AG04449 (cell line): ENCODE data around the gene GYG2.

Experiments used
- CTCF ChIA-PET: fragments of 350-600 bp; formaldehyde crosslinking; extraction: SDS; loops from one replicate; lab custom pipeline; 2021; ENCODE audit warnings: antibody characterized with exemption; lab: Yijun Ruan, JAX
- POLR2A ChIA-PET: fragments of 400-600, 350-600 bp; formaldehyde crosslinking; extraction: SDS; loops from one replicate; lab custom pipeline; 2020; ENCODE audit warnings: antibody characterized with exemption, inconsistent platforms; lab: Yijun Ruan, JAX
- DNase-seq: peaks from one replicate; pipeline ENCODE4 v3.0.0-alpha.2; 2010; ENCODE audit warnings: low read depth, low spot score
- H3K4me3 ChIP-seq: 2 replicates; pipeline ENCODE4 v1.5.1; 2011; ENCODE audit warnings: low read depth, mild to moderate bottlenecking, control low read depth, low read length
- TF ChIP-seq, protein P1 (sequence below): IDR thresholded peaks from one replicate; pipeline ENCODE4 v1.5.1; 2011; ENCODE audit warnings: mild to moderate bottlenecking, moderate library complexity, low read length, control low read depth, inconsistent platforms; ENCODE audit not compliant: insufficient read depth; ENCODE audit errors: missing control alignments

Gene GYG2

GRCh38 chrX:2926664-2927275 lies 98.0 kb downstream of the GYG2 start:
- TF ChIP-seq, protein P1, sequence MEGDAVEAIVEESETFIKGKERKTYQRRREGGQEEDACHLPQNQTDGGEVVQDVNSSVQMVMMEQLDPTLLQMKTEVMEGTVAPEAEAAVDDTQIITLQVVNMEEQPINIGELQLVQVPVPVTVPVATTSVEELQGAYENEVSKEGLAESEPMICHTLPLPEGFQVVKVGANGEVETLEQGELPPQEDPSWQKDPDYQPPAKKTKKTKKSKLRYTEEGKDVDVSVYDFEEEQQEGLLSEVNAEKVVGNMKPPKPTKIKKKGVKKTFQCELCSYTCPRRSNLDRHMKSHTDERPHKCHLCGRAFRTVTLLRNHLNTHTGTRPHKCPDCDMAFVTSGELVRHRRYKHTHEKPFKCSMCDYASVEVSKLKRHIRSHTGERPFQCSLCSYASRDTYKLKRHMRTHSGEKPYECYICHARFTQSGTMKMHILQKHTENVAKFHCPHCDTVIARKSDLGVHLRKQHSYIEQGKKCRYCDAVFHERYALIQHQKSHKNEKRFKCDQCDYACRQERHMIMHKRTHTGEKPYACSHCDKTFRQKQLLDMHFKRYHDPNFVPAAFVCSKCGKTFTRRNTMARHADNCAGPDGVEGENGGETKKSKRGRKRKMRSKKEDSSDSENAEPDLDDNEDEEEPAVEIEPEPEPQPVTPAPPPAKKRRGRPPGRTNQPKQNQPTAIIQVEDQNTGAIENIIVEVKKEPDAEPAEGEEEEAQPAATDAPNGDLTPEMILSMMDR = no peak
- CTCF ChIA-PET = no interaction called here
- no peak overlapping the region for H3K4me3 ChIP-seq
- no peak for DNase-seq
- POLR2A ChIA-PET = no interaction called here

- TF ChIP-seq, protein P1 = no peak
- peak overlapping the region; percentile 62 for H3K4me3 ChIP-seq
- no peak for DNase-seq
- POLR2A ChIA-PET = interaction anchor here (1.4 kb wide), 1 partner anchor 36 kb away, joined by 3 read pairs; a partner anchor contains a TSS
- CTCF ChIA-PET = no interaction called here
These were observed 99.5 kb downstream of the GYG2 start for GRCh38 chrX:2928191-2928582.

- ChIA-PET POLR2A (interaction anchor here (1.4 kb wide), 1 partner anchor 35 kb away, joined by 3 read pairs; a partner anchor contains a TSS), CTCF (no interaction called here)
- DNase-seq = peak; percentile 19
- peak within 1 kb of the TSS; percentile 62 for H3K4me3 ChIP-seq
- TF ChIP-seq, protein P1 = no peak
These were observed 100.1 kb downstream of the GYG2 start, which contains the start of gene ARSD for GRCh38 chrX:2928583-2929434. Gene ARSD (minus strand): TSS chrX:2929339. CDS start chrX:2929275, 64 bp downstream.

DNA sequence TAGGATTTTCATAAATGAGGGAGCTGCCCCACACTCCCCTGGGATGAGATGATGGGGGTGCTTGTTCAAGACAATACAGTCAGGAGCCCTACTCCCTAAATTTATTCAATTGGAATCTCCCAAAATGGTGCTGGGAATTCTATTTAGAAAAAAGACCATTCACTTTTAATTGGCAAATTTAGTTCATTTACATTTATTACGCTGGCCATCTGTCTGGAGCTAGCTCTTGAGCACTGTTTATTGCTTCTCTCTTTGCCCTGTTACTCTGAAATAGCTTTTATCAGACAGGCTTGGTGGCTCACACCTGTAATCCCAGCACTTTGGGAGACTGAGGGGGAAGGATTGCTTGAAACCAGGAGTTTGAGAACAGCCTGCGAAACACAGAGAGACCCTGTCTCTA lies 102.4 kb downstream of the GYG2 start:
- POLR2A ChIA-PET = no interaction called here
- CTCF ChIA-PET = no interaction called here
- TF ChIP-seq, protein P1 = no peak
- no peak overlapping the region for H3K4me3 ChIP-seq
- DNase-seq = no peak

GRCh38 chrX:2931612-2932011 lies 102.9 kb downstream of the GYG2 start:
- H3K4me3 ChIP-seq = no peak overlapping the region
- POLR2A ChIA-PET = no interaction called here
- TF ChIP-seq, protein P1 = no peak
- CTCF ChIA-PET = no interaction called here
- DNase-seq = no peak
